Measurements from ENCODE around the gene OIT3. TPM values are rescaled to one million over a fixed set of nuclear protein-coding genes. Genes with fewer than 3 reads are reported as not detected.

OIT3 gene
- polyA plus RNA-seq, 1 donor from 2014 or later: not detected

DNA sequence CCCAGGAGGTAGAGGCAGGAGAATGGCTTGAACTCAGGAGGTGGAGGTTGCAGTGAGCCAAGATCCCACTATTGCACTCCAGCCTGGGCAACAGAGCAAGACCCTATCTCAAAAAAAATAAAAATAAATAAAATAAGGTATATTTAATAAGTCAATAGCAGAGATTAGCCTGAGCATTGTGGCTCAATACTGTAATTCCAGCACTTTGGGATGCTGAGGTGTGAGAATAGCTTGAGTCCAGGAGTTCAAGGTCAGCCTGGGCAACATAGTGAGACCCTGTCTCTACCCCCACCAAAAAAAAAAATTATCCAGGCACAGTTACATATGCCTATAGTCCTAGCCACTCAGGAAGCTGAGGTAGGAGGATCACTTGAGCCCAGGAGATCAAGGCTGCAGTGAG is 38.4 kb upstream of the OIT3 start:
- Histone ChIP-seq H4K20me1 (ENCODE audit: insufficient read depth) (no peaks in the 10 kb centered on the region), H3K9me3 (ENCODE audit: low read length) (no peaks in the 10 kb centered on the region), H2AFZ (ENCODE audit: low read depth, low read length) (no peak overlapping the region), H3K4me2 (ENCODE audit: low read length) (no peak overlapping the region), H3K79me2 (replicated peaks; ENCODE audit: insufficient read depth, low read length) (no peaks in the 10 kb centered on the region), H3K36me3 (ENCODE audit: insufficient read depth, low read length) (no peaks in the 10 kb centered on the region), H3K27ac (ENCODE audit: low read length) (no peak overlapping the region), H3K9me2 (ENCODE audit: insufficient read depth, low read length) (no peaks in the 10 kb centered on the region), H3K4me3 (ENCODE audit: low read length) (no peak overlapping the region), H3K9ac (ENCODE audit: low read length) (no peak overlapping the region), H3K27me3 (ENCODE audit: insufficient read depth, low read depth, low read length) (no peaks in the 10 kb centered on the region), H3F3A (ENCODE audit: insufficient read depth, low read length, poor library complexity, severe bottlenecking) (no peaks in the 10 kb centered on the region)
- TF ChIP-seq MXI1 (conservative IDR thresholded peaks at IDR 0.05; ENCODE audit: poor library complexity, severe bottlenecking) (no peak), RAD21 (conservative IDR thresholded peaks at IDR 0.05) (no peak)
- TF ChIP-seq, protein P1, sequence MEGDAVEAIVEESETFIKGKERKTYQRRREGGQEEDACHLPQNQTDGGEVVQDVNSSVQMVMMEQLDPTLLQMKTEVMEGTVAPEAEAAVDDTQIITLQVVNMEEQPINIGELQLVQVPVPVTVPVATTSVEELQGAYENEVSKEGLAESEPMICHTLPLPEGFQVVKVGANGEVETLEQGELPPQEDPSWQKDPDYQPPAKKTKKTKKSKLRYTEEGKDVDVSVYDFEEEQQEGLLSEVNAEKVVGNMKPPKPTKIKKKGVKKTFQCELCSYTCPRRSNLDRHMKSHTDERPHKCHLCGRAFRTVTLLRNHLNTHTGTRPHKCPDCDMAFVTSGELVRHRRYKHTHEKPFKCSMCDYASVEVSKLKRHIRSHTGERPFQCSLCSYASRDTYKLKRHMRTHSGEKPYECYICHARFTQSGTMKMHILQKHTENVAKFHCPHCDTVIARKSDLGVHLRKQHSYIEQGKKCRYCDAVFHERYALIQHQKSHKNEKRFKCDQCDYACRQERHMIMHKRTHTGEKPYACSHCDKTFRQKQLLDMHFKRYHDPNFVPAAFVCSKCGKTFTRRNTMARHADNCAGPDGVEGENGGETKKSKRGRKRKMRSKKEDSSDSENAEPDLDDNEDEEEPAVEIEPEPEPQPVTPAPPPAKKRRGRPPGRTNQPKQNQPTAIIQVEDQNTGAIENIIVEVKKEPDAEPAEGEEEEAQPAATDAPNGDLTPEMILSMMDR (IDR thresholded peaks at IDR 0.05; ENCODE audit: poor library complexity, severe bottlenecking): no peak

DNA sequence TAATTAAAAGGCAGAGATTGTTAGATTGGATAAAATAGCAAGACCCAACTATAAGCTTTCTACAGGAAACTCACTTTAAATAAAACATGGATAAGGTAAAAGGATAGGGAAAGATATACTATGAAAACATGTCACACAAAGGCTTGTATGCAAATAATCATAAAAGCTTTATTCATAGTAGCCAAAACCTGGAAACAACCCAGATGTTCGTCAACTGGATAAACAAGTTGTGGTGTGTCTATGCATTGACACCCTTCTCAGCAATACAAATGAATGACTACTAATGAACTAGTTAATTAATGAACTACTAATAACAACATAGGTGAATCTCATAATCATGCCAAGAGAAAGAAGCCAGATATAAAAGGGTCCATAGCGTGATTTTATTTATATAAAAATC is 37.7 kb upstream of the OIT3 start:
- H3K9ac ChIP-seq (ENCODE audit: low read length): no peak overlapping the region
- no peaks in the 10 kb centered on the region for H3K9me3 ChIP-seq (ENCODE audit: low read length)
- no peak overlapping the region for H3K27ac ChIP-seq (ENCODE audit: low read length)
- no peaks in the 10 kb centered on the region for H3K79me2 ChIP-seq (replicated peaks; ENCODE audit: insufficient read depth, low read length)
- no peaks in the 10 kb centered on the region for H3K27me3 ChIP-seq (ENCODE audit: insufficient read depth, low read depth, low read length)
- no peaks in the 10 kb centered on the region for H3F3A ChIP-seq (ENCODE audit: insufficient read depth, low read length, poor library complexity, severe bottlenecking)
- H3K36me3 ChIP-seq (ENCODE audit: insufficient read depth, low read length): no peaks in the 10 kb centered on the region
- H3K9me2 ChIP-seq (ENCODE audit: insufficient read depth, low read length): no peaks in the 10 kb centered on the region
- no peaks in the 10 kb centered on the region for H4K20me1 ChIP-seq (ENCODE audit: insufficient read depth)
- no peak for TF ChIP-seq EZH2 (IDR thresholded peaks at IDR 0.05; ENCODE audit: borderline replicate concordance, insufficient read depth, low read length, poor library complexity, severe bottlenecking)
- TF ChIP-seq, protein P2, sequence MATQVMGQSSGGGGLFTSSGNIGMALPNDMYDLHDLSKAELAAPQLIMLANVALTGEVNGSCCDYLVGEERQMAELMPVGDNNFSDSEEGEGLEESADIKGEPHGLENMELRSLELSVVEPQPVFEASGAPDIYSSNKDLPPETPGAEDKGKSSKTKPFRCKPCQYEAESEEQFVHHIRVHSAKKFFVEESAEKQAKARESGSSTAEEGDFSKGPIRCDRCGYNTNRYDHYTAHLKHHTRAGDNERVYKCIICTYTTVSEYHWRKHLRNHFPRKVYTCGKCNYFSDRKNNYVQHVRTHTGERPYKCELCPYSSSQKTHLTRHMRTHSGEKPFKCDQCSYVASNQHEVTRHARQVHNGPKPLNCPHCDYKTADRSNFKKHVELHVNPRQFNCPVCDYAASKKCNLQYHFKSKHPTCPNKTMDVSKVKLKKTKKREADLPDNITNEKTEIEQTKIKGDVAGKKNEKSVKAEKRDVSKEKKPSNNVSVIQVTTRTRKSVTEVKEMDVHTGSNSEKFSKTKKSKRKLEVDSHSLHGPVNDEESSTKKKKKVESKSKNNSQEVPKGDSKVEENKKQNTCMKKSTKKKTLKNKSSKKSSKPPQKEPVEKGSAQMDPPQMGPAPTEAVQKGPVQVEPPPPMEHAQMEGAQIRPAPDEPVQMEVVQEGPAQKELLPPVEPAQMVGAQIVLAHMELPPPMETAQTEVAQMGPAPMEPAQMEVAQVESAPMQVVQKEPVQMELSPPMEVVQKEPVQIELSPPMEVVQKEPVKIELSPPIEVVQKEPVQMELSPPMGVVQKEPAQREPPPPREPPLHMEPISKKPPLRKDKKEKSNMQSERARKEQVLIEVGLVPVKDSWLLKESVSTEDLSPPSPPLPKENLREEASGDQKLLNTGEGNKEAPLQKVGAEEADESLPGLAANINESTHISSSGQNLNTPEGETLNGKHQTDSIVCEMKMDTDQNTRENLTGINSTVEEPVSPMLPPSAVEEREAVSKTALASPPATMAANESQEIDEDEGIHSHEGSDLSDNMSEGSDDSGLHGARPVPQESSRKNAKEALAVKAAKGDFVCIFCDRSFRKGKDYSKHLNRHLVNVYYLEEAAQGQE (IDR thresholded peaks at IDR 0.05; ENCODE audit: borderline replicate concordance): no peak
- TF ChIP-seq, protein P1 (IDR thresholded peaks at IDR 0.05; ENCODE audit: poor library complexity, severe bottlenecking): no peak
- no peak for TF ChIP-seq EP300 (conservative IDR thresholded peaks at IDR 0.05; ENCODE audit: poor library complexity, severe bottlenecking)
- no peak for TF ChIP-seq RAD21 (conservative IDR thresholded peaks at IDR 0.05)
- no peak for TF ChIP-seq POLR2AphosphoS5 (IDR thresholded peaks at IDR 0.05)
- no peak for TF ChIP-seq MXI1 (conservative IDR thresholded peaks at IDR 0.05; ENCODE audit: poor library complexity, severe bottlenecking)
- no peak for TF ChIP-seq TAF1 (IDR thresholded peaks at IDR 0.05; ENCODE audit: low read depth)
- TF ChIP-seq SMC3 (conservative IDR thresholded peaks at IDR 0.05; ENCODE audit: poor library complexity): no peak
- no peak overlapping the region for H2AFZ ChIP-seq (ENCODE audit: low read depth, low read length)
- H3K4me3 ChIP-seq (ENCODE audit: low read length): no peak overlapping the region
- no peak overlapping the region for H3K4me2 ChIP-seq (ENCODE audit: low read length)
